GM18873 (cell line): ENCODE results near the gene KIF18A.

Source experiments
- ATAC-seq: cut with Tn5 transposase; IDR thresholded peaks from one replicate; pipeline ENCODE4 v1.9.1; 2021; ENCODE audit warnings: mild to moderate bottlenecking, moderate library complexity, moderate number of reproducible peaks; ENCODE audit not compliant: unreplicated experiment, low FRiP score

Gene KIF18A

DNA sequence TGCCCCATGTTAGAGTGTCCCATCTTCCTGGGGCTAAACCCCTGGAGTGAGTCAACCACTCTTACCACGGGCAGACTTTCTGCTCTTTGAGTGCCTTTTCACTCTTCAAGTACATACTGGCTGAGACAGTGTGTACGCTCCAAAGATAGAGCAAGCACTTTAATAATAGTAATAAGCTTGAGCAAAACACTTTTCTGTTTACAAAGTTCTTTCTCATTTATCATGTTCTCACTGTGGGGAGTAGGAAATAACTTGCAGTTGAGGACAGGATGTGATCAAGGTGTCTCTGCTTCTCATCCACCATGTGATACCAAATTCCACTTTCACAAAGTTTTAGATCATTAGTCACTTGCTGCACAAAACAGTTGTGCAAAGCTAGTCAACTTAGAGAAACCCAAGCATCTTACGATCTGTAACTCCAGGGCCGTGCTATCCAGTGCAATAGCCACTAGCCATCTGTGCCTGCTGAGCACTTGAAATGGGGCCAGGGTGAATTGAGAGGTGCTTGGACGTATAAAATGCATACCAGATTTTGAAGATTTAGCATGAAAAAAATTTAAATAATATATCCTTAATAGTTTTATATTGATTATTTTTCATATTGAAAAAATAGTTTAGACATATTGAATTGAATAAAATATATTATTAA, 135.3 kb downstream of the KIF18A start:
- no peak for ATAC-seq

DNA sequence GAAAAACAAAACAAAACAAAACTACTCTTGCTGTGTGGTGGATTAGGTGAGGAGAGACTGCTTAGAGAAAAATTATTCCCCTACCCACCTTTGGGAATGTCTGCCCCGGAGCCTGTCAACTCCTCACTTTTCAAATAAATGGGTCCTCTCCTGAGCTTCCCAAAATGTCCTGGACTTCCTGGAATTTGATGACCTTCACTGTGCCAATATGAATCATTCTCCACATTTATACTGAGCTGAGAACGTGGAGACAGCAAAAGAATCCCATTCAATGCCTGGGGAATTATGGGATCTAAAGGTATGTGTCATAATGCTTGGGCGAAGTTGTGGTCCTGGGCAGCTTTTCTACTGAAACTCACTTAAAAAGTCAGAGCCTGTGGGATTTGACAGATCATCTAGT, 136.8 kb downstream of the KIF18A start:
- no peak for ATAC-seq
